OCI-LY3 (cell line): ENCODE measurements around the gene CD320.

Experiments
- CTCF ChIP-seq: fragments of 200-600, 300-600 bp; sonication (generic); IDR thresholded peaks from 2 replicates; pipeline ENCODE4 v1.5.1; 2014; ENCODE audit warnings: antibody characterized with exemption, low read length, low read depth
- EZH2phosphoT487 ChIP-seq: fragments of 200-600 bp; shearing (Covaris generic); IDR thresholded peaks from 2 replicates; pipeline ENCODE4 v1.6.1; 2018; ENCODE audit warnings: antibody characterized with exemption, mixed run types, low read depth

GRCh38 chr19:8335343-8336071, 27.3 kb upstream of the CD320 start:
- no peak for TF ChIP-seq CTCF
- TF ChIP-seq EZH2phosphoT487 = no peak
